NCI-H1092 treated with DMSO at 0.1 percent for 48 hours (cell line): ENCODE data around the gene RAB40C.
A peak's percentile ranks its signal among the peaks of the same experiment; 100 is the strongest.

ENCODE experiments used
- DNase-seq: peaks from one replicate; lab custom pipeline; 2025; lab: John Stamatoyannopoulos, UW

The RAB40C gene

GRCh38 chr16:575354-576196 lies 14.3 kb upstream of the RAB40C start:
- no peak for DNase-seq

GRCh38 chr16:576197-576822 lies 13.6 kb upstream of the RAB40C start:
- no peak for DNase-seq

GRCh38 chr16:576823-577201 lies 13.1 kb upstream of the RAB40C start:
- DNase-seq = no peak

- DNase-seq = no peak
Measured at GRCh38 chr16:577796-578195, 12.1 kb upstream of the RAB40C start.

GRCh38 chr16:578232-578869 lies 11.5 kb upstream of the RAB40C start:
- DNase-seq = no peak

- no peak for DNase-seq
Measured at GRCh38 chr16:578870-579405, 10.9 kb upstream of the RAB40C start.

GRCh38 chr16:580141-580945 lies 9.5 kb upstream of the RAB40C start:
- no peak for DNase-seq

GRCh38 chr16:580946-581498 lies 8.8 kb upstream of the RAB40C start:
- no peak for DNase-seq

GRCh38 chr16:582218-582613 lies 7.7 kb upstream of the RAB40C start:
- no peak for DNase-seq

GRCh38 chr16:582614-583331 lies 7.1 kb upstream of the RAB40C start:
- no peak for DNase-seq

- peak; percentile 42 for DNase-seq
Measured at GRCh38 chr16:583470-583814, 6.4 kb upstream of the RAB40C start.

- peak; percentile 42 for DNase-seq
Measured at GRCh38 chr16:583815-584591, 5.9 kb upstream of the RAB40C start.

- DNase-seq = peak; percentile 20
Measured at GRCh38 chr16:585351-585750, 4.5 kb upstream of the RAB40C start.

GRCh38 chr16:586047-586644 lies 3.7 kb upstream of the RAB40C start:
- DNase-seq = no peak

GRCh38 chr16:586645-587590 lies 2.9 kb upstream of the RAB40C start:
- DNase-seq = no peak

- no peak for DNase-seq
Measured at GRCh38 chr16:588639-588888, 1.3 kb upstream of the RAB40C start.

- DNase-seq = peak; percentile 97
Measured at GRCh38 chr16:588889-589657, 793 bp upstream of the RAB40C start.

GRCh38 chr16:590188-590814 lies 435 bp downstream of the RAB40C start:
- peak; percentile 37 for DNase-seq
